Gastroesophageal sphincter (tissue), 4 donors: Measurements from ENCODE around the gene RBM48. TPM values are rescaled to one million over a fixed set of nuclear protein-coding genes. Genes with fewer than 3 reads are reported as not detected.

ENCODE experiments used
- ATAC-seq: fragments of 150-250 bp; one replicate; pipeline ENCODE4 v1.9.1; 2016; ENCODE audit warnings: mild to moderate bottlenecking, moderate library complexity
- H3K27ac ChIP-seq, 4 donors: fragments of 200-600 bp; sonication (generic) in 3 of 4; 1 replicate in 3 of 4; 2 replicates in 1 of 4; pipeline ENCODE4 v1.5.1; 2016 to 2019
- H3K27me3 ChIP-seq: fragments of 200-600 bp; sonication (generic); one replicate; pipeline ENCODE4 v1.5.1; 2019
- H3K36me3 ChIP-seq, 2 donors: fragments of 200-600 bp; sonication (generic); one replicate each; pipeline ENCODE4 v1.5.1; 2019; ENCODE audit warnings: control low read depth in 1 of 2
- H3K4me1 ChIP-seq, 3 donors: fragments of 200-600 bp; sonication (generic); 1 replicate in 2 of 3; 2 replicates in 1 of 3; pipeline ENCODE4 v1.5.1; 2016 to 2019; ENCODE audit warnings: control low read depth in 2 of 3
- H3K4me3 ChIP-seq, 2 donors: fragments of 200-600 bp; sonication (generic); one replicate each; pipeline ENCODE4 v1.5.1; 2019; ENCODE audit warnings: mild to moderate bottlenecking in 1 of 2, moderate library complexity in 1 of 2
- H3K9me3 ChIP-seq, 3 donors: fragments of 200-600 bp; sonication (generic); one replicate each; pipeline ENCODE4 v1.5.1; 2017 to 2019; ENCODE audit warnings: control low read depth in 2 of 3
- EP300 ChIP-seq: sonication (generic); formaldehyde crosslinking; IDR thresholded peaks from one replicate; pipeline ENCODE4 v1.6.1; 2017; ENCODE audit warnings: antibody characterized with exemption, mild to moderate bottlenecking
- POLR2A ChIP-seq, 2 donors: fragments of 450-650 bp; IDR thresholded peaks; one replicate each; pipeline ENCODE4 v1.6.1; 2017; ENCODE audit warnings: antibody characterized with exemption in 2 of 2, mild to moderate bottlenecking in 2 of 2, moderate library complexity in 1 of 2
- POLR2AphosphoS5 ChIP-seq: sonication (generic); formaldehyde crosslinking; IDR thresholded peaks from one replicate; pipeline ENCODE4 v1.6.1; 2017; ENCODE audit warnings: antibody characterized with exemption
- WGBS, 2 donors: methylation state at CpG; one replicate each; pipeline ENCODE4 v1.1.5; 2018; ENCODE audit warnings: low coverage in 1 of 2; 5-methylcytosine and 5-hydroxymethylcytosine counted together
- total RNA-seq, 4 donors: library from RNA; depleted of rRNA; stranded (reverse); fragments of >200 nt; gene quantifications; one replicate each; pipeline ENCODE4 v1.1.0, GENCODE V29; 2016
- TF ChIP-seq, protein P1 (sequence below), 4 experiments: fragments of 200-600 bp in 2 of 4; fragments of 450-650 bp in 2 of 4; sonication (generic) in 1 of 4; IDR thresholded peaks; one replicate each; pipeline ENCODE4 v1.5.1; 2017 to 2019; ENCODE audit warnings: antibody characterized with exemption in 4 of 4, mild to moderate bottlenecking in 2 of 4, moderate library complexity in 2 of 4

The RBM48 gene
- total RNA-seq, 4 donors from 2014 or later: 6.6 to 19.6 (median 10.8) TPM

DNA sequence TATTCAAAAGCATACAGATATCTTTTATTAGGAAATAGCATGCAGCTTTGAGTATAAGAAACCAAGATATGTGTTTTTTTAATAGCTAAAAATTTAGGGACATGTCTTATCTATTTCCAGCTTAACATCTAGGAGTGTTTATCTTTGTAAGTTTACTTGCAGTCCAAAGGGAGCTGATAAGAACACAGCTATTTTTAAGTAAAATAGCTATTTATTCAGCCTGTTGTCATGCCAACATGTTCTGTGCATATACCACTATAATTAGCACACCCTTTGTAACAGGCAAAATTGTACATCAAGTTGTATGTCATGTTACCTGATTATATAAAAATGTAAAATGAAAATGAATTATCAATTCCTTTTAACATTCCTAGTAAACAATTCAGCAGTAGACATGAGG, 32.0 kb downstream of the RBM48 start:
- no peak for TF ChIP-seq POLR2AphosphoS5
- TF ChIP-seq EP300: no peak
- TF ChIP-seq, protein P1, sequence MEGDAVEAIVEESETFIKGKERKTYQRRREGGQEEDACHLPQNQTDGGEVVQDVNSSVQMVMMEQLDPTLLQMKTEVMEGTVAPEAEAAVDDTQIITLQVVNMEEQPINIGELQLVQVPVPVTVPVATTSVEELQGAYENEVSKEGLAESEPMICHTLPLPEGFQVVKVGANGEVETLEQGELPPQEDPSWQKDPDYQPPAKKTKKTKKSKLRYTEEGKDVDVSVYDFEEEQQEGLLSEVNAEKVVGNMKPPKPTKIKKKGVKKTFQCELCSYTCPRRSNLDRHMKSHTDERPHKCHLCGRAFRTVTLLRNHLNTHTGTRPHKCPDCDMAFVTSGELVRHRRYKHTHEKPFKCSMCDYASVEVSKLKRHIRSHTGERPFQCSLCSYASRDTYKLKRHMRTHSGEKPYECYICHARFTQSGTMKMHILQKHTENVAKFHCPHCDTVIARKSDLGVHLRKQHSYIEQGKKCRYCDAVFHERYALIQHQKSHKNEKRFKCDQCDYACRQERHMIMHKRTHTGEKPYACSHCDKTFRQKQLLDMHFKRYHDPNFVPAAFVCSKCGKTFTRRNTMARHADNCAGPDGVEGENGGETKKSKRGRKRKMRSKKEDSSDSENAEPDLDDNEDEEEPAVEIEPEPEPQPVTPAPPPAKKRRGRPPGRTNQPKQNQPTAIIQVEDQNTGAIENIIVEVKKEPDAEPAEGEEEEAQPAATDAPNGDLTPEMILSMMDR (IDR thresholded peaks at IDR 0.05): no peak
- Histone ChIP-seq H3K4me3 (no peak overlapping the region), H3K9me3 (no peaks in the 10 kb centered on the region), H3K36me3 (peaks cover under 1 to 65% of the 10 kb centered on the region in 2 donors), H3K27ac (no peak overlapping the region), H3K27me3 (no peaks in the 10 kb centered on the region), H3K4me1 (no peaks in the 10 kb centered on the region)
- no peak for ATAC-seq

DNA sequence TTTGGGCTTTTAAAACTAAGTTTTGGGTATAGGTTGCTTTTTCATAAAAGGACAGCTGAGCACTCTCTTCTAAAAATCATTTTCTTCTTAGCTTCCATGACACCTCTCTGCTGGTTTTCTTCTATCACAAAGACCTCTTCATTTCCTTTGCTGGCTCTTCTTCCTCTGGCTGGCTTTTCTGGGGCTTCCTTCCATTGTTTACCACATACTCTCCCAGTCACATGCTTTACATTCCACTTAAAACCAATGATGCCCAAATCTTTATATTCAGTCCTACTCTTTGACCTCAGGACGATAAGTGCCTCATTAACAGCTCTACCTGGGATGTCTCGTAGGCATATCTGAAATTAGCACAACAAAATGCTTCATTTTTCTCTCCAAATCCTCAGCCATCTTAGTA, 34.8 kb downstream of the RBM48 start:
- 69 to 77% methylated on average over 2 of the region's 2 CpGs for WGBS, 2 donors

DNA sequence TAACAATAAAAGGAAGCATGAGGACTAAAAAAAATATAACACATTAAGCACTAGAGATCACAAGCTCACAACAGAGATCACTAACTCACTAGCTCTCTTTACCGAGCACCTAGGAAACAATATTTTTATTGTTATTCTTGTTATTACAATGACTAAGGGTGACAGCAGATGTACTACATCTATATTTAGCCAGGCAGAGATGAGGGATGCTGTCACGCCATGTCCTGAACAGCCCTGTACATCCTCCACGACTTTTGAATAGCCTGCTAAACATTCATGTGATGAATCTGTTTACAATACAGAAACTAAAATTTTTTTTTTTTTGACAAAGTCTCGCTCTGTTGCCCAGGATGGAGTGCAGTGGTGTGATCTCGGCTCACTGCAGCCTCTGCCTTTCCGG, 38.9 kb downstream of the RBM48 start:
- Histone ChIP-seq H3K4me3 (no peak overlapping the region), H3K27me3 (no peaks in the 10 kb centered on the region), H3K27ac (no peak overlapping the region), H3K4me1 (no peaks in the 10 kb centered on the region), H3K36me3 (peaks cover 3 to 100% of the 10 kb centered on the region in 2 donors), H3K9me3 (no peaks in the 10 kb centered on the region)
- TF ChIP-seq, protein P1 (IDR thresholded peaks at IDR 0.05): no peak
- TF ChIP-seq EP300: no peak
- TF ChIP-seq POLR2AphosphoS5: no peak
- no peak for TF ChIP-seq POLR2A (IDR thresholded peaks at IDR 0.05)
- WGBS, 2 donors: 82 to 83% methylated on average over 4 to 6 of the region's 6 CpGs
- no peak for ATAC-seq

More for the DNA sequence above, 34.8 kb downstream of the RBM48 start:
- H3K36me3 ChIP-seq: peaks cover 3 to 86% of the 10 kb centered on the region in 2 donors
- no peak for TF ChIP-seq POLR2A (IDR thresholded peaks at IDR 0.05)
- TF ChIP-seq, protein P1 (IDR thresholded peaks at IDR 0.05): no peak
- no peak for TF ChIP-seq EP300
- no peak for TF ChIP-seq POLR2AphosphoS5
- no peaks in the 10 kb centered on the region for H3K4me1 ChIP-seq
- ATAC-seq: no peak
- no peaks in the 10 kb centered on the region for H3K9me3 ChIP-seq
- H3K4me3 ChIP-seq: no peak overlapping the region
- no peak overlapping the region for H3K27ac ChIP-seq
- no peaks in the 10 kb centered on the region for H3K27me3 ChIP-seq

DNA sequence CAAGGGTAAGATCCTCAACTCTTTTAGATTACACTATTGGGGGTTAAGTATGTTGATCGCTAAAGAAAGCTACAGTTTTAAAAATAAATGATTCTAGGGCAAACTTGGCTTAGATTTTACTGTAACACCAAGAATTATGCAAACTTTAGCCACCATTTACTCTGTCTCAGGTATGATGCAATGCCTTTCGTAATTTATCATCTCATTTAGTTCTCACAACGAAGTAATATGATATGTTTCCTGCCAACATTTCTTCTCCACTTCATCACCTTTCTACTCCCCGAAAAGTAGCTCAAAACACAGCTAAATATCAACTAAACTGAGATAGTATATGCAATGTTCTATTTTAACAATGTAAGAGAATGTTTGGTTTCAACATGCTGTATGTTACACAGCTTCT, 40.5 kb downstream of the RBM48 start:
- H3K27me3 ChIP-seq: no peaks in the 10 kb centered on the region
- no peak overlapping the region for H3K4me3 ChIP-seq
- no peak for ATAC-seq
- no peaks in the 10 kb centered on the region for H3K4me1 ChIP-seq
- peaks cover 3 to 97% of the 10 kb centered on the region in 2 donors for H3K36me3 ChIP-seq
- no peaks in the 10 kb centered on the region for H3K9me3 ChIP-seq
- H3K27ac ChIP-seq: no peak overlapping the region
- TF ChIP-seq, protein P1 (IDR thresholded peaks at IDR 0.05): no peak
- no peak for TF ChIP-seq POLR2AphosphoS5
- no peak for TF ChIP-seq POLR2A (IDR thresholded peaks at IDR 0.05)
- no peak for TF ChIP-seq EP300
- WGBS, 2 donors: 83 to 90% methylated on average over 4 of the region's 4 CpGs

DNA sequence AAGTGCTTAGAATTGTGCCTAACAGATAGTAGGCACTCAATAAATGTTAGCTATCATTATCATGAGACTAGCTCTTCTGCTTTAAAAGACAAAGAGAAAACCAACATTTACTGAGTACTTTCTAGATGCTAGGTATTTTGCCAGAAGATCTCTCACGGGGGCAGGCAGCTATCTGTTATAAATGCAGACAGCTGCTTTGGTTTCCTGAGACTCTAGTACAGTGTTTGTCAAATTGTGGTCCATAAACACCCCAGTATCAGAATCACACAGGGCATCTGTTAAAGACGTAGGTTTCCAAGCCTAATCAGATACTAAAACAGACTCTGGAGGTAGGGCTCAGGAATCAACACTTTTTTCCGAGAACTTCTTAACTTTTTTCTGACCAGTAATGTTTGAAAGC, 47.7 kb downstream of the RBM48 start:
- H3K4me3 ChIP-seq: no peak overlapping the region
- H3K27me3 ChIP-seq: no peaks in the 10 kb centered on the region
- no peaks in the 10 kb centered on the region for H3K9me3 ChIP-seq
- H3K27ac ChIP-seq: no peak overlapping the region
- TF ChIP-seq EP300 (no peak), POLR2A (IDR thresholded peaks at IDR 0.05) (no peak), POLR2AphosphoS5 (no peak)
- TF ChIP-seq, protein P1 (IDR thresholded peaks at IDR 0.05): no peak
- H3K4me1 ChIP-seq: no peaks in the 10 kb centered on the region
- ATAC-seq: no peak
- peaks cover 13 to 95% of the 10 kb centered on the region in 2 donors for H3K36me3 ChIP-seq
- WGBS, 2 donors: 67 to 68% methylated on average over 3 of the region's 3 CpGs
